Measurements from ENCODE around the gene SLC6A13.

Gene SLC6A13

GRCh38 chr12:234891-235415 is 27.7 kb downstream of the SLC6A13 start:
- DNase-seq (ENCODE audit: low read depth in 2 of 2, low spot score in 1 of 2) = no peak

GRCh38 chr12:234019-234418 is 28.6 kb downstream of the SLC6A13 start:
- DNase-seq (ENCODE audit: low read depth in 2 of 2, low spot score in 1 of 2) = no peak

- DNase-seq (ENCODE audit: low read depth in 2 of 2, low spot score in 1 of 2) = no peak
Measured at GRCh38 chr12:233615-233968, 29.0 kb downstream of the SLC6A13 start.

GRCh38 chr12:232731-233614 is 29.7 kb downstream of the SLC6A13 start:
- no peak for DNase-seq (ENCODE audit: low read depth in 2 of 2, low spot score in 1 of 2)

- DNase-seq (ENCODE audit: low read depth in 2 of 2, low spot score in 1 of 2) = no peak
Measured at GRCh38 chr12:230925-231671, 31.5 kb downstream of the SLC6A13 start.

- no peak for DNase-seq (ENCODE audit: low read depth in 2 of 2, low spot score in 1 of 2)
Measured at GRCh38 chr12:229441-230191, 33.0 kb downstream of the SLC6A13 start.

- DNase-seq (ENCODE audit: low read depth in 2 of 2, low spot score in 1 of 2) = no peak
Measured at GRCh38 chr12:228846-229200, 33.8 kb downstream of the SLC6A13 start.

GRCh38 chr12:227923-228845 is 34.5 kb downstream of the SLC6A13 start:
- no peak for DNase-seq (ENCODE audit: low read depth in 2 of 2, low spot score in 1 of 2)

- no peak for DNase-seq (ENCODE audit: low read depth in 2 of 2, low spot score in 1 of 2)
Measured at GRCh38 chr12:227286-227915, 35.2 kb downstream of the SLC6A13 start.

GRCh38 chr12:226401-226800 is 36.2 kb downstream of the SLC6A13 start:
- no peak for DNase-seq (ENCODE audit: low read depth in 2 of 2, low spot score in 1 of 2)

GRCh38 chr12:225012-225411 is 37.6 kb downstream of the SLC6A13 start:
- no peak for DNase-seq (ENCODE audit: low read depth in 2 of 2, low spot score in 1 of 2)

- DNase-seq (ENCODE audit: low read depth in 2 of 2, low spot score in 1 of 2) = no peak
Measured at GRCh38 chr12:224330-224729, 38.3 kb downstream of the SLC6A13 start.

- DNase-seq (ENCODE audit: low read depth in 2 of 2, low spot score in 1 of 2) = no peak
Measured at GRCh38 chr12:223841-224240, 38.8 kb downstream of the SLC6A13 start.

GRCh38 chr12:221736-222135 is 40.9 kb downstream of the SLC6A13 start:
- DNase-seq (ENCODE audit: low read depth in 2 of 2, low spot score in 1 of 2) = no peak

- DNase-seq (ENCODE audit: low read depth in 2 of 2, low spot score in 1 of 2) = no peak
Measured at GRCh38 chr12:220946-221550, 41.6 kb downstream of the SLC6A13 start.

GRCh38 chr12:220491-220890 is 42.1 kb downstream of the SLC6A13 start:
- no peak for DNase-seq (ENCODE audit: low read depth in 2 of 2, low spot score in 1 of 2)

- DNase-seq (ENCODE audit: low read depth in 2 of 2, low spot score in 1 of 2) = no peak
Measured at GRCh38 chr12:219891-220352, 42.7 kb downstream of the SLC6A13 start.

- no peak for DNase-seq (ENCODE audit: low read depth in 2 of 2, low spot score in 1 of 2)
Measured at GRCh38 chr12:218728-219590, 43.7 kb downstream of the SLC6A13 start.

- DNase-seq (ENCODE audit: low read depth in 2 of 2, low spot score in 1 of 2) = no peak
Measured at GRCh38 chr12:218221-218620, 44.4 kb downstream of the SLC6A13 start.
